AG09319 (cell line): ENCODE data around the gene LCN2.
A peak's percentile ranks its signal among the peaks of the same experiment; 100 is the strongest.
"Not testable (repeated sequence)": the region's sequence is repeated elsewhere in the genome, so short reads cannot be mapped to it uniquely, and the experiment has no call there.

Experiments used
- DNase-seq: peaks from one replicate; pipeline ENCODE4 v3.0.0-alpha.2; 2010; ENCODE audit warnings: low read depth; ENCODE audit errors: extremely low read depth
- CTCF ChIP-seq: IDR thresholded peaks from 2 replicates; pipeline ENCODE4 v1.5.1; 2011; ENCODE audit warnings: low read depth, mild to moderate bottlenecking, inconsistent platforms, low read length, moderate library complexity

The LCN2 gene

GRCh38 chr9:128125580-128126354, 23.5 kb upstream of the LCN2 start:
- no peak for TF ChIP-seq CTCF
- DNase-seq: no peak

- no peak for TF ChIP-seq CTCF
Observed at GRCh38 chr9:128127568-128127989, 21.7 kb upstream of the LCN2 start, which contains the start of gene PTGES2. PTGES2 (minus strand) TSS chr9:128127729; CDS start chr9:128127717, 12 bp downstream.

GRCh38 chr9:128127990-128128835, 21.0 kb upstream of the LCN2 start:
- peak; percentile 72 for DNase-seq
- no peak for TF ChIP-seq CTCF

More at GRCh38 chr9:128127568-128127989, 21.7 kb upstream of the LCN2 start, which contains the start of gene PTGES2:
- DNase-seq: peak; percentile 62

- TF ChIP-seq CTCF: no peak
- DNase-seq: no peak
Observed at GRCh38 chr9:128128836-128129590, 20.2 kb upstream of the LCN2 start.

GRCh38 chr9:128129976-128130590, 19.2 kb upstream of the LCN2 start:
- TF ChIP-seq CTCF: peak; percentile 1

GRCh38 chr9:128130651-128131050, 18.6 kb upstream of the LCN2 start:
- not testable (repeated sequence) for DNase-seq

More at GRCh38 chr9:128129976-128130590, 19.2 kb upstream of the LCN2 start:
- DNase-seq: not testable (repeated sequence)

GRCh38 chr9:128131346-128131745, 17.9 kb upstream of the LCN2 start:
- DNase-seq: not testable (repeated sequence)

- DNase-seq: not testable (repeated sequence)
Observed at GRCh38 chr9:128132139-128132538, 17.1 kb upstream of the LCN2 start.

- DNase-seq: not testable (repeated sequence)
Observed at GRCh38 chr9:128135561-128135960, 13.7 kb upstream of the LCN2 start.
